Smooth muscle cell of the pulmonary artery (primary cell): ENCODE measurements around the gene C12orf54. TPM values are rescaled to one million over a fixed set of nuclear protein-coding genes. Genes with fewer than 3 reads are reported as not detected.

Experiments used
- total RNA-seq: library from RNA; depleted of rRNA; stranded (reverse); fragments of >200 nt; gene quantifications from 2 replicates; pipeline ENCODE4 v1.2.3, GENCODE V29; 2014

The C12orf54 gene
- not detected in 2 replicates for total RNA-seq

DNA sequence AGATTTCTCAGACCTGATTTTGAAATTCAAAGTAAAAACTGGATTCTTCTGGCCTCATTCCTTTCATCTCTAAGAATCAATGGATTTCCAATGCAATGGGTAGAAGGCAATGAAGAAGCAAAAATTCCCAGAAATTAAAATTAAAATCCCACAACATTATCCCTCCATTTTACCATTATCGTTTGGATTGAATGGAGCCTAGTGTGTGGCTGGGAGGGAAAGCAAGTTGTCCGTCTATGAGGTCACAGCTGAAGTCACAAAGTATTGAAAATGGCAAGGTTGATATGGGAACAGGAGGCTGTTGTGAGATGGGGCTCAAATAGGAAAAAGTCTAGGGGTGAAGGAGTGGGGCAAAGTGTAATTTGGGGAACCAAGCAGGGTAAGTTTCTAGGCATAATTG is at the start of gene C12orf54:
Gene C12orf54, plus strand, starts transcription at position 301 of the 400 bp plus-strand sequence. CDS start 799 bp downstream, outside the sequence.

DNA sequence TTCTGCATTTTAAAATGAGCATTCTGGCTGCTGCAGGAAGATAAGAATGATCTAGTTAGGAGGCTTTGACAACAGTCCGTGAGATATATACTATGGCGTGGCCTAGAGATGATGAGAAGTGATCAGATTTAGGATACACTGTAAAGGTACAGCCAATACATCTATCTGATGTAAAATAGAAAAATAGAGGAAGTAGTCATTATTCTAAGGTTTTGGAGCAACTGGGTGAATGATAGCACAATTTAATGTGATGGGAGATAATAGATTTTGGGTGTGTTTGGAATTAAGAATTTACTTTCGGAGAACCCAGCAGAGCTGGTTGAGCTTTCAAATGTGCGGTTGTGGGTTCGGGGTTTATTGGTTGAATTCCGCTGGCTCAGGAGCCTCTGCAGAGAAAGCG is 10.0 kb upstream of the C12orf54 start, which contains the start of gene ANP32D:
Gene ANP32D, plus strand, starts transcription at position 301 of the 400 bp plus-strand sequence. CDS start 106 bp downstream, outside the sequence.

DNA sequence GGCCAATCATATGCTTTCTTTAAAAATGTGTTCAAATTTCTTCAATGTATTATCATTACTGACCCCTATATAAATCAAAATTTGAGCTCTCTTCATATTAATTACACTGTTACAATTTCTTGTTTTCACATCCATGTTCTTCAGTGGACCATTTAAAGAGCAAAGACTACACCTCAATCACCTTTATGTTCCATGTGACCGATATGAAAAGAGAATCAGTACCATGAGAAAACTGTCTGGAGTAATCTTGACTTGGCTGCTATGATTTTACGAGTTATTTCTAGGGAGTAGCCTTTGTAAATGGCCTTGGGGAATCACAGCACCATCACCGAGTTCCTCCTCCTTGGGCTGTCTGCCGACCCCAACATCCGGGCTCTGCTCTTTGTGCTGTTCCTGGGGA is 43.0 kb downstream of the C12orf54 start, which contains the start of gene OR8S1:
Gene OR8S1, plus strand, starts transcription at position 301 of the 400 bp plus-strand sequence. Its CDS starts 0 bp downstream, at position 301.

Other genes with a start within 250 kb of the C12orf54 start
- gene ZNF641, start 131.6 kb upstream of the C12orf54 start, total RNA-seq: 11.8 and 12.2 TPM in 2 replicates
- not detected in 2 replicates for gene ANP32D, start 9.9 kb upstream of the C12orf54 start, total RNA-seq
- not detected in 2 replicates for gene OR8S1, start 43.1 kb downstream of the C12orf54 start, total RNA-seq
- not detected in 2 replicates for gene LALBA, start 87.5 kb downstream of the C12orf54 start, total RNA-seq
- gene KANSL2, start 199.7 kb downstream of the C12orf54 start, total RNA-seq: 28.3 and 33.4 TPM in 2 replicates
- gene CCNT1, start 234.2 kb downstream of the C12orf54 start, total RNA-seq: 25.7 and 27.6 TPM in 2 replicates